HG03196 (cell line): Measurements from ENCODE around the gene NFIC.

Experiments used
- ATAC-seq: cut with Tn5 transposase; IDR thresholded peaks from one replicate; pipeline ENCODE4 v1.9.1; 2021; ENCODE audit not compliant: unreplicated experiment

Gene NFIC

DNA sequence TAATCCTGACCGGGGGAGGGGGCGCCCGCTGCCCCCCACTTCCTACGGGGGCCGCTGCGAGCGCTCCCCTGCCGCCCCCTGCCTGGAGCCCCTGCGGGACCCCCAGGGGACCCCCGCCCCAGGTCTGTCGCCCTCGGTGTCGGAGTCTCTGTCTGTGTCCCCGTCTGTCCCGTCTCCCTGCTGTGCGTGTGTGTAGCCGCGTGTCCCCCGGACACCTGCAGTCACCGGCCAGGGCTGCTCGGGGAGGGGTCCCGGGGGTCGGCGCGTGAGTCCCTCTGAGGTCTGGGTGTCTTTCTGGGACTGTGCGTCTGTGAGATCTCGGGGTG, 7.7 kb upstream of the NFIC start:
- ATAC-seq, result no peak

DNA sequence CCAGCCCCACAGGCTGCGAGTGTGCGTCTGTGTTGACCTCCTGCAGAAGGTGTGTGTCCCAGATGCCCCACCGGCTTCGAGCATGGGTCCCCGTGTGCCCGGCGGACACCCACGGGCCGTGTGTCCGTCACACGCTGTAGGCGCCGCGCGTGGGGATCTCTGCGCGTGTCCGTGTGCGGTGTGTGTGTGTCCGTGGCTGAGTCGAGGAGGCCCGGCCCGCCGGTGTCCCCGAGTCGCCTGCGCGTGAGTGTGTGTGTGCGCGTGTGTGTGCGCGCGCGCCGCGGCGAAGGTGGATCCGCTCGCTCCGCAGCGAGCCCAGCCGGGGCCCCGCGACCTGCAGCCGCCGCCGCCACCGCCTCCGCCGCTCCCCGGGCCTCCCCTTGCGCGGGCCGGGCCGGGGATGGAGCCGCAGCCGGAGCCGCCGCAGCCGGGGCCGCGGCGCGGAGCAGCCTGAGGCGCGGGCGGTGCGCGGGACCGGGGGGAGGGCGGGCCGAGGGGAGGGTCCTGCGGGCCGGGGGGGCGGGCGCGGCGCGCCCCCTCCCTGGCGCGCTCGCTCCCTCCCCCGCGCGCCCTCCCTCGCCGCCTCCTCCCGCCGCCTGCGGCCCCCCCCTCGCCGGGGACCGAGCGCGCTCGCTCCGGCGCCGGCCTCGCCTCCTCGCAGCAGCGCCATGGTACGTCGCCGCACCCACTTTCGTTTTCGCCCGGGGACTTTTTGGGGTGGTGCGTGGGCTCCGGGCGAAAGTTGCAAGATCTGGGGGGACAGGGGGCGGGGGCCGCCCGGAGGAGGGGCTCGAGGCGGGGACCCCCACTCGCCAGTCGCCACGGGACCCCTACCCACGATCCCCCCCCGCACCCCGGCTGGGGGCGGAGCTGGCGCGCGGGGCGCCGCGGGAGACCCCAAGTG, 7.1 kb upstream of the NFIC start:
- ATAC-seq, result no peak

DNA sequence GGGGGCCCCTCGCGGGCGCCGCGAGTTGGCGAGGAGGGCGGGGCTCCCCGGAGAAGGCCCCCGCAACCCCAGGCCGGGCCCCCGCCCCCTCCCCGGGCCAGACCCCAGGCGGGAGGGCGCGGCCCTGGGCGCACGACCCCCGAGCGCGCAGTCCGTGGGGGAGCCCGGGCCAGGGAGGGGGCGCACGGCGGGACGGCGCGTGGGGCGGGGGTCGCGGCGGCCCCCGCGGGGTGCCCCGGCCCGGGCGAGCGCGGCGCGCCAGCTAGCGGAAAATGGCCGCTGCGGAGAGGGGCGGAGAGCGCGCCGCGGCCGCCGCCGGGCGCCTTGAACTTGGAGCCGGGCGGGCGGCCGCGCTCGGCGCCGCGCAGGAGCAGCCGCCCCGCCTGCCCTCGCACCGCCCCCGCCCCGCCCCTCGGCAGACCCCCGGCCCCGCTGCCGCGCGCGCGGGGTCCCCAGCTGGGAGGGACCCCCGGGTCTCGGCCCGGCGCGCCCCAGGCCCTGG, 6.4 kb upstream of the NFIC start:
- no peak for ATAC-seq

DNA sequence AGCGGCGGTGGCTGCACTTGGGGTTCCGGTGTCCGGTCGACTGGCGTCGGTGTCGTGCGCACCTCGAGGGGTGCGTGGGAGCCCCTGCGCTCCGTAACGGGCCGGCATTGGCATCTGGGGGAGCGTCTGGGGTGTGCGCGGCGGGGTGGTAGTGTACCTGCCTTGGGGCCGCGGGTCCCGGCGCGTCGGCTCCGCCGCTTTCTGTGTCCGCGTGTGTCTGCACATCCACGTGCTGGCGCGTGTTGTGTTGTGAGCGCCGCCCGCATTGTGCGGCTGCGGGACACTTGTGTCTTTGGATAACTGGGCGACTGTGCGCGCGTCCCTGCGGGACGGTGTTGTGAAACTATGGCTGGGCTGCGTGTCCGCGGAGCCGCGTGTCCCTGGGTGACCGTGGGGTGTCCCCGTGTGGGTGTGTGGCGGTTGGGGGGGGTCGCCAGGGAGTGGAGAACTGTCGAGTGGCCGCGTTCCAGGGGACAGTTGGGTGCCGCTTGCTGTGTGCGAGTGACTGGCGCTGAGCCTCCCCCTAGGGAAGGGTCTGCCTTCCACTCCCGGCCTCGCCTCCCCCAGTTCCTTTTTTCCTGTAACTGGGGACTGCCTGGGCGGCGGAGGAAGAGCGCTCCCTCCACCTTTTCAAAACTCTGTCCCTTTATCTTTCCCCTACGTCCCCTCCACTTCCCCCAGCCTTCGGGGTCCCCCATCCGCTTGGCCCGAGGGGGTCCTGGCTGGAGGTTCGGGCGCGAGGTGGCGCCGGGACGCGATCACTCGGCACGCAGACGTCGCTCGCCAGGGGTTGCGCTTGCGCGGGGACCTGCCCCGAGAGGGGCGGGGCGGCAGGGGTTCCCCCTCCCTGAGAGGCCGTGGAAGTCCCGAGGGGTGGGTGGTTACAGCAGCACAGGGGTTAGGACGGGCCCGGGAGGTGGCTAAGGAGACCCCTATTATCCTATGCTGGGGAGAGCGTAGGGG, 5.7 kb upstream of the NFIC start:
- no peak for ATAC-seq

DNA sequence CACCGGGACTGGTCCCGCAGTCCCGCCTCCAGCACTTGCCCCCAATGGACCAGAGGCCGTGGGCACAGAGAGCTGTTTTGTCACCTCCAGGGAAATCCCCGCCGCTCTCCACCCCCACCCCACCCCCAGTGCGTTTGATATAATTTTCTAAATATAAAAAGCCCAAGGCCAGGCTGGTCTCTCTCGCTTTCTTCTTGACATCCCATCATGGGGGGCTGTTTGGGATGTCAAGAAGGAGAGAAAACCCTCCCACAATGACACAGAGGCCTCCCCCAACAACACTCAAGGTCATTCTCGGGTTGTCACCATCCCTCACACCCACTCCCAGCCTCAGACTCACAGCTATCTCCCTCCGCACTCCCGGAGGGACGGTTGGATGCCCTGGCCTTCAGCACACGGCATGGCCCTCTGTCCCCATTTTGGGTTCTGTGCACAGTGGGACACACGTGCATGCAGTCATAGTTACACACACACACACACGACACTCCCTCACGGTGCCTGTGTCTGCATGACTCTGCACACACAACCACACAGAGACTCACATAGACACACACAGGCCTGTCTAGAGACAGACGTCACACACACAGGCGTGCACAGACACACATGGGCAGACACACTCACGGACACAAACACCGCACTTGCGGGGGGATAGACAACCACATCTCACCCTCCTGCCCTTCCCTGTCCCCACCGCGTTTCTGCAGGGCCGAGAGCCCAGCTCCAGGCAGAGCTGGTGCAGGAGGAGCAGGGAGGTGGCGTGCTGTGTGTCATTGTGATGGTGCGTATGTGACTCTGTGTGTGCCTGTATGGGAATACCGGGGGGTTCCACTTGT, 4.8 kb upstream of the NFIC start:
- ATAC-seq, result no peak

DNA sequence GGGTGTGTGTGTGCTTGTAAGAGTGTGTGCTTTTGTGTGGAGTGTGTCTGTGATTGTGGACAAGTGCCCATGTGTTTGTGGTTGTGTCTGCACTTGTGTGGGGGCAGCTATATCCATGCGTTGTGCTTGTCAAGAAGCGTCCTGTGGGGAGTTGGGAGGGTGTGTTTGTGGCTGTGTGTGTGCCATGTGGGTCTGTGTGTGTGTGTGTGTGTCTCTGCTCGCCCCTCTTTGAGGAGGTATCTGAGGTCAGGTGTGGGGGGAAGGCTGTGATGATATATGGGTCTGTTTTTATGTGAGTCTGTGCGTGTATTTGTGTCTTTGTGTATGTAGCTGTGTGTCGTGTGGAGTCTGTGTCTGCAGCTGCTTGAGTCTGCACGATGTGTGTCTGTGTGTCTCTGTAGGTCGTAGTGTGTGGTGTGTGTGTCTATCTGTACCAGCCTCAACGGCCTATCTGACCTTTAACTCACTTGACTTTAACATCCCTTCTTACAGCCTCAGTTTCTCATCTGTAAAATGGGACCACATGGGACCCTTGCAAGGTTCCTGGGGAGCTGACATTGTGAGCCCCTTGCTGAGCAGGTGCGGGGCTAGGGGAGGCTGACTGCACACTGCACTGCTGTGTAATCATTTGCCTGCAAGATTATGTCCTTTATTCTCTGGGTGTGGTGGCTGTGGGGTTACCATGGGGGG, 4.0 kb upstream of the NFIC start:
- no peak for ATAC-seq

DNA sequence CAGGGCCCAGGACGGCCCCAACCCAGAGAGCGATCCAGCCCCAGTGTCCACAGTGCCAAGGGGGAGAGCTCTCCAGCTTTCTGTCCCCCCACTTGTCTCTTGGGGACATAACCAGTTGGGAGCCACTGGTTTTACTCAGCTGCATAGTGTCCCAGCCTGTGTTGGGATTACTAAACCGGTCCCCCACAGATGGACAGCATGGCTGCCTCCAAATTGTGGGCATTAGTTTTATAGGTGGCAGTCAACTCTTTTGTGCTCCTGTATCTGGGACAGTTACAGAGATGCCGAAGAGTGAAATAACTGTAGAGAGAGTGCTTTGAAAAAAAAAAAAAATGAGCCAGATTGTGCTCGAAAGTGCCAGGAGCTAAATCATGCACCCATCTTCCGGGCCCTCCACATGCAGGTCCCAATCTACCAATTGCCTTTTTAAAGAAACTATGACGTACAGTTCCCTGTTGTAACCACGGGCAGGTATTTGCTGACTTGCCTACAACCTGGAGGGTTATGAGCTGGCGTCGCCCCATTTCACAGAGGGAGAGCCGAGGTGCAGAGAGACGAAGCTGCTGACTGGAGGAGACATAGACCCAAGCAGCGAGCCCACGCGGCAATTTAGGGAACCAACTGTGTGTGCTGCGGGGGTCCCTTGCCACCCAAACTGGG, 2.4 kb upstream of the NFIC start:
- ATAC-seq, result no peak

DNA sequence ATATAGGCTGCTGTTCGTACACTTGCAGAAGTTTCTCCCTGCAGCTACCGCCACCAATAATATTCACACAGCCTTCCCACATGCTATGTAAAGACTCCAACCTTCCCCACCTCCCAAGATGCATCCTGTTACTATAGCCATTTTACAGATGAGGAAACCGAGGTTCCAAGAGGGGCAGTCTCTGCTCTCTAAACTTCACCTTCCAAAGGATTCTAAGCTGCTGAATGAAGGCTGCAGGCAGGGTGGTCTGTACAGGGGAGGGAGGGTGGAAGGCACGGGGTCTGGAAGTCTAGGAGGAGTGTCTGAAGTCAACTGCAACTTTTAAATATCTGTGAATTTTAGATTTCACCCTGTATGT, 1.9 kb upstream of the NFIC start:
- no peak for ATAC-seq

DNA sequence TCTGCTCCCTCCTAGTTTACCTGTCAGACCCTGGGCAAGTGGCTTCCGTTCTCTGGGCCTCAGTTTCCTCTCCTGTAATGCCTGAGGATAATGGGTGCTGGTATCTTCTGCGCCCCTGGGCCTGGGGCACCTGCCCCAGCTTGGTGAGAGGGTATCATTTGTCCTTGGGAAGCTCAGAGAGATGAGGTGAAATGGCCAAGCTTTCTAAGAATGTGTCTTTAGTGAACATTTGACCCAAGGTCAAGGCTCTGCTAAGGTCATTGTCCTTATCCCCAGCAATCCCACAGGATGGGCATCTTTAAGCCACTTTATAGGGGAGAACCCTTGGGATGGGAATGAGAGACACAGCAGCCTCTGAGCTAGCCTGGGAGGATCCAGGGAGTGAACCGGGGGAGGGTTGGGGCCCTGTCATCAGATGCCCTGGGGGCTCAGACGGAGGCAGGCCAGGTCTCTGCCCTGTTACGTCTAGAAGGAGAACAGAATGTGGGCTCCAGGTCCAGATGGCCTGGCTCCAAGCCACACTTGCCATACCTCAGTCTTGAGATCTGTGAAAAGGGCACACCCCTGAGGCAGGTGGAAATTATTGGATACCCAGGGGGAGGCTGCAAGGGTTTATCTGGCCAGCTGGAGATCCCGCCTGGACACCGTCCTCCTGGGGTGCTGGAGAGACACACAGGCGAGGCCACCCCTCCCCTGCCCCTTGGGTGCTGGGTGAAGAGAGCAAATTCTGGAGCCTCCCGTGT, 1.1 kb upstream of the NFIC start:
- ATAC-seq, result no peak

DNA sequence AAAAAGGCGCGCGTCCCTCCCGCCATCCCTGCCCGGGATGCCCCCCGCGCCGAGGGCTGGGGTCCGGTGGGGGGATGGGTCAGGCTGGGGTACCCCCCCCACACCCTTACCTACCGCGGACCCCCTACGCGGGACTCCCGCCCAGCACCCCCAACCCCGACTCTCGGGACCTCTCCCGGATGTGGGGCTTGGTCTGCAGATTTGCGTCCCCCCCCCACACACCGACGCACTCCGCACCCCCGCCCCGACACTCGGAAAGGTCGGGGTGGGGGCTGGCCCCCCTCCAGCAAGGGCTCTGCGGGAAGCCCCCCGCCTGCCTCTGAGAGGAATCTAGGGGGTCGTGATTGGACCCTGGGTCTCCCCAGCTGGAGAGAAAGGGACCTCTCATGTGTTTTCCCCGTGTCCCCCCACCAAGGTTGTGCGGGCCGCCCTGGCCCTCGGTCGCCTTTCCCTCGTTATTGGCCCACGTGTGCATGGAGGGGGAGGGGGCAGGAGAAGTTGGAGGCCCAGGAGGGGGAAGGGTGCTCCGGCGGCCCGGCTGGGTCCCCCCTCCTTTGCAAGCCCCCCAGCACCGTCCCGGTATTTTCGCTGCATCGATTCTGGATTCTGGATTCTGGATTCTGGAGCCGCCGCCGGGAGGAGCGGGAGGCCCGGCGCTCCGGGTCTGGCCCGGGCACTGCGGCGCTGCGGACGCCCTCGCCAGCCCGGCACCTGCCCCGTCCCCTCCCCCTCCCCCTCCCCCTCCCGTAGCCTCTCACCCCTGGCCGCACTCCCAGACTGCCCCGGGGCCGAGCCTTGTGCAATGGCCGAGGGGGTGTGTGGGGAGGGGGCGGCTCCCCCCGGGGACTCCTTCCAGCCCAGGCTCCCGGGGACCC, 607 bp downstream of the NFIC start:
- no peak for ATAC-seq

DNA sequence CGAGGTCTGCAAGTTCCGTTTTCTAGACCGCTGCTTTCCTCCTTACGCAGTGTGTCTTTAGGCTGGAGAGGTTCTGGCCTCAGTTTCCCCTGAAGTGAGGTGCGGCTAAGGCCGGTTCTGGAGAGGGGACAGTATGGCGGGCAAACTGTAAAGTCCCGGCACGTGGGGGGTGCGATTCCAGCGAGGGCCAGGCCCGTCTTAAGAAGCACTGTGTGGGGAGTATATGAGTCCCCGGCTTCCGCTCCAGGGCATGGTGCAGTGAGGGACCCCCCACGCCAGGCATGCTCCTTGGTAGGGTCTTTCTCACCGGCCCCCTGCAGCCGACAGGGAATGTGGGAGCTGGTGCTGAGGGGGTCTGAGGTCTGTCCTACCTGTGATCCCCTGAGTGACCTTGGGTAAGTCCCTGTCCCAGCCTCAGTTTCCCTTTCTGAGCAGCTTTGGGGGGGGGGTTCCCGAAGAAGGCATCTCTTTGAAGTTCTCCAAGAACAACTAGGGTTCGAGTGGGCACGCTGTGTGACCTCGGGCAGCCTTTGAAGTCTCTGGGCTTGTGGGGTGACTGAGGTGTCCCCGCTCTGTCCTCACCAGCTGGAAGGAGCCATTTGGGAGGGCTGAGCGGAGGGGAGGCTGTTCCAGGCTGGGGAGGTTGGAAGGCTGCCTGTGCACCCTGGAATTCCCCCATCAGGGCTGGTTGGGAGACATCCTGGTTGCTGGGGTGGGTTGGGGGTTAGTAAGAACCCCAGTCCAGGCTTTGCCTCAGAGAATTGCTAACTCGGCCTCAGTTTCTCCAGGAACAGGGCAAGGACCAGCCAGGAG, 1.5 kb downstream of the NFIC start:
- ATAC-seq, result no peak

DNA sequence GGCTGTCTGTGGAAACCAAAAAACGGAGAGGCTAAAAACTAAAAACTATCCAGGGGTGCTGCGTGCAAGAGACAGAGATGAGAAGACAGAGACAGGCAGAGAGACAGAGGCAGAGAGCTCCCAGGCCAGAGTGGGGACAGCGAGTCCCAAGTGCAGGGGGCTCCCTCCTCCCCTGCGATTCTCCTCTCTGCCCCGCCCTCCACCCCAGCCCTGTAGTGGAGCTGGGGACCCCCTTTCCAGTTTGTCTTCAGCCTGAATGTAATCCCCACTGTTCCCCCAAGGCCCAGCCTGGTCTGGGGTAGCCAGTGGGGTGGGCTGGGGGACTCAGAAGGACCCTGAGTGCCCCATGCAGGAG, 2.0 kb downstream of the NFIC start:
- no peak for ATAC-seq

DNA sequence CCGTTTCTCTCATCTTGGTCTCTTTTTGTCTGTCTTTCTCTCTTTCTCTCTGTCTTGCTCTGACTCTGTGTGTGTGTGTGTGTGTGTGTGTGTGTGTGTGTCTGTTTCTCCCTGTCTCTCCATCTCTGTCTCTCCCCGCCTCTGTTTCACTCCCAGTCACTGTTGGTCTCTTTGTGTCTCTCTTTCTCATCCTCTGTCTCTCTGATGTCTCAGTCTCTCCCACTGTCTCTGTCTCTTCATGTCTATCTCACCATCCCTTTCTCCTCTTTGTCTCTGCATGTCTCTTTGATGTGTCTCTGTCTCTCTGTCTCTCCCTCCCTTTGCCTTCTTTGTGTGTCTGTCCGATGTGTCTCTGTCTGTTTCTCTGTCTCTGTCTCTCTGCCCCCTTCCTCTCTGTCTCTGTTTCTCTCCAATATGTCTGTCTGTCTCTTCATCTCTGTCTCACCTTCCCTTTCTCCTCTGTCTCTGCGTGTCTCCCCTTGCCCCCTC, 2.5 kb downstream of the NFIC start:
- ATAC-seq, result no peak

DNA sequence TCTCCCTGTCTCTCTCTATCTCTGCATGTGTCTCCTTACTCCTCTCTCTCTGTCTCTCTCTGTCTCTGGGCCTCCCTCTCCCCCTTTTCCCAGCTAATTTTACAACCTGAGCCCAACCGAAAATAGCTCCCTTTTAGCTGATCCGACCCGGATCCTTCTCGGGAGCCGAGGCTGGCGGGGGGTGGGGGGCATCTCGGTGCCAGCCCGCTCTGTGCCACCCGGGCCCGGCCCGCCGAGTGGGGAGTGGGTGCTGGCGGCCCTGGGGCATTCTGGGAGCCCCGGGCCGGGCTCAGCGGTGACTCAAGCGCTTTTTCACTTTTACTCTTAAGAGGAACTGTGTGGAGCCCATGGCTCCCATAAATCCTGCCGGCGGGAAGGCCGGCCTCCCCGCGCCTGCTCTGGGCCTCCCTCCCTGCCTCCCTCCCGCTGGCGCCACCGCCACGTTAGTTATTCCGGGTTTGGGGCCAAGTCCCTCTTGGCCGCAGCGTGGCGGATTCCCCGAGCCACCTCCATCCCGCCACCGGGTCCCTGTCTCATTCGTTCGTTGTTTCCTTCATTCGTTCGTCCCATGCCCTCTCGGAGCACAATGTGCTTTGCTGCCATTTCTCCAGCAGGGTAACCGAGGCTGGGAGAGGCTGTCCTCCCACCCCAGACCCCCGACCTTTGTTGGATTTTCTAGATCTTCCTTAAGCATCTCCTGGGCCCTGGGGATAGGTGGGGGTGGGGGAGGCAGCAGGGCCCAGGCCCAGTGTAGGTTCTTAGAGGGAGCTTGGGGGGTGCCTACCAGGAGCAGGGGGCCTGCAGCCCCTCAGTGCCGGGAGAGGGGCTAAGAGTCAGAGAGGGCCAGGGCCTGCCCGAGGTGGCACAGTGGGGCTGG, 3.2 kb downstream of the NFIC start:
- no peak for ATAC-seq

DNA sequence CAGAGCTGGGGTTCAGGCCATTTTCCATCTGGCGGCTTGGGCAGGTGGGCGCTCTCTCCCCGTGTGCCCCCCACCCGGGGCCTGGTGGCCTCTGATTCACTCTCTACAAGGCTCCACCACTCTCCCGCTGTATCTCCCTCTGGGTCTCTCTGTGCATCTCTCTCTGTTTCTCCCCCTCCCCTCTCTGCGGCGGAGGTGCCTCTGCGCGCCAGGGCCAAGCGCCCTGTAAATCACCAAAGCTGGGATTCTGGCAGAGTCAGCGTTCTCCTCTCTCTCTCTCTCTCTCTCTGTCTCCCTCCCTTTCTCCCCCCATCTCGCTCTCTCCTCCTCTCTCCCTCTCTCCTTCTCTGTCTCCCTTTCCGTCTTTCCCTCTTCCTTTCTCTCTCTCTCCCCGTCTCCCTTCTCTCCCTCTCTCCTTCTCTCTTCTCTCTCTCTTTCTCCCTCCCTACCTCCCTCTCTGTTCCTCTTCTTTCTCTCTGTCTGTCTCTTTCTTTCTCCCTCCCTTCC, 3.9 kb downstream of the NFIC start:
- ATAC-seq, result no peak
